Umbilical cord (tissue), 2 donors: ENCODE results near the gene ARHGAP40. TPM values are rescaled to one million over a fixed set of nuclear protein-coding genes. Genes with fewer than 3 reads are reported as not detected.

Experiments used
- DNase-seq: peaks from one replicate; pipeline ENCODE4 v3.0.0-alpha.2; 2015; ENCODE audit warnings: low spot score
- total RNA-seq: library from RNA; depleted of rRNA; stranded (reverse); fragments of >200 nt; gene quantifications from one replicate; pipeline ENCODE4 v1.2.3, GENCODE V29; 2014; ENCODE audit warnings: low replicate concordance; ENCODE audit not compliant: insufficient read depth

Gene ARHGAP40
- total RNA-seq, 1 donor from 2014 or later: 0.96 TPM

GRCh38 chr20:38617011-38617829 is 15.6 kb downstream of the ARHGAP40 start:
- DNase-seq: peak; percentile 17

- DNase-seq: no peak
Observed at GRCh38 chr20:38617830-38618196, 16.2 kb downstream of the ARHGAP40 start.

GRCh38 chr20:38620441-38620840 is 18.8 kb downstream of the ARHGAP40 start:
- no peak for DNase-seq

- no peak for DNase-seq
Observed at GRCh38 chr20:38623061-38623460, 21.5 kb downstream of the ARHGAP40 start.

GRCh38 chr20:38624084-38624483 is 22.5 kb downstream of the ARHGAP40 start:
- no peak for DNase-seq

GRCh38 chr20:38625896-38626295 is 24.3 kb downstream of the ARHGAP40 start:
- no peak for DNase-seq

GRCh38 chr20:38626921-38627659 is 25.5 kb downstream of the ARHGAP40 start:
- DNase-seq: no peak

- no peak for DNase-seq
Observed at GRCh38 chr20:38628580-38629470, 27.2 kb downstream of the ARHGAP40 start.

GRCh38 chr20:38629979-38630378 is 28.4 kb downstream of the ARHGAP40 start:
- DNase-seq: no peak

- no peak for DNase-seq
Observed at GRCh38 chr20:38630727-38631126, 29.1 kb downstream of the ARHGAP40 start.

- DNase-seq: no peak
Observed at GRCh38 chr20:38631155-38632022, 29.8 kb downstream of the ARHGAP40 start.

- DNase-seq: peak; percentile 31
Observed at GRCh38 chr20:38633577-38634093, 32.0 kb downstream of the ARHGAP40 start.

GRCh38 chr20:38635721-38636288 is 34.2 kb downstream of the ARHGAP40 start:
- no peak for DNase-seq

- no peak for DNase-seq
Observed at GRCh38 chr20:38640521-38640920, 38.9 kb downstream of the ARHGAP40 start.

- no peak for DNase-seq
Observed at GRCh38 chr20:38642498-38642897, 40.9 kb downstream of the ARHGAP40 start.

GRCh38 chr20:38644588-38645260 is 43.1 kb downstream of the ARHGAP40 start:
- DNase-seq: no peak

- DNase-seq: no peak
Observed at GRCh38 chr20:38645351-38645750, 43.7 kb downstream of the ARHGAP40 start.

- DNase-seq: peak; percentile 70
Observed at GRCh38 chr20:38645980-38646858, 44.6 kb downstream of the ARHGAP40 start.
